ENCODE data around the gene RIMS1. TPM values are rescaled to one million over a fixed set of nuclear protein-coding genes. Genes with fewer than 3 reads are reported as not detected.

Gene RIMS1
- total and polyA plus RNA-seq, 2 of the 13 experiments (the other 11 are each of a cell fraction or from before 2014, with no cell fraction given) = not detected

DNA sequence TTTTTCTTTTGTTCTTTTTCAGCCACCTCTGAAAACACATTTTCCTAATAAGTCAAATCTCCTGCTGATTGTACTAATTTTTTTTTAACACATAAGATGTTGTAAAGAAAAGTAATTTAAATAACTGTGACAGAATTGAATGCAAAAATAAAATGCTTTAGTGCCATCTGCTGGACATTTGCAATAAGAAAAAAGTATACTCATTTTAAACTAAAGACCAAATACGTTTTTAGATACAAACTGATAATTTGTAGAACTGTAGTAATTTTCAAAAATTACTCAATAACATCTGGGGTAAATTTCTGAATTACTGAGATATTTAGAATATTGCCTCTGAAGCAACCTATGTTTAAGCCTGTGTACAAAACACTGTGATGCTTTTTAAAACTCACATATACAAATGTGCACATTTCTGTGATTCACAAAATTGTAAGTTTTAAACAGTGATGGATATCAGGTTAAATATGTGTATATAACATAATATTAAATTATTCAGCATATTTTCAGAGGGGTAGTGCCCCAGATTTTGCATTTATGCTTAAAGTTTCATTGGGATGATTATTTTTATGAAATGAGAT, 198.7 kb downstream of the RIMS1 start (continued):
- 0 out of 2 replicates have a peak, but pooled peaks have one; percentile 24 for TF ChIP-seq CTCF (CRISPR knock-in tag; IDR thresholded peaks at IDR 0.05)
- no peak for TF ChIP-seq ZNF550 (CRISPR knock-in tag; IDR thresholded peaks at IDR 0.05; ENCODE audit: borderline replicate concordance)
- no peak for TF ChIP-seq HOXA9 (CRISPR knock-in tag; IDR thresholded peaks at IDR 0.05; ENCODE audit: borderline replicate concordance)
- no peak for TF ChIP-seq MATR3 (CRISPR knock-in tag; IDR thresholded peaks at IDR 0.05)
- TF ChIP-seq STAG1 (CRISPR knock-in tag; IDR thresholded peaks at IDR 0.05) = peak; percentile 45

DNA sequence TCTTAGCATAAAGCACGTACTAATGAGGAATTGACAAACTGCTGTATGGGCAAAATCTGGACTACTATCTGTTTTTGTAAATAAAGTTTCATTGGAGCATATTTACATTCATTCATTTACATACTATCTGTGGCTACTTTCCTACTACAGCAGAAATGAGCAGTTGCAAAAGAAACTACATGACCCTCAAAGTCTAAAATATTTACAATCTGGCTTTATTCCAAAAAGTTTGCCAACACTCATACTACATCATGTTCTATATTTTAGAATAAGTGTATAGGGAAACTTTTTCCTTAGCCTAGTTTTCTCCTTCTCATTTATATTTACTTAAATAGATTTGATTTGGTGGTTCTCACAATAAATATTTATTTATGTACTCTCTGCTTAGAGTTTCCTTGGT, 208.2 kb downstream of the RIMS1 start:
- ChIA-PET CTCF (ENCODE audit: low intra/inter-chr PET ratio, low total read pairs) (no interaction called here), POLR2A (no interaction called here)
- no peaks in the 10 kb centered on the region for H3K9me3 ChIP-seq (ENCODE audit: low read length)
- FAIRE-seq (no peak), DNase-seq (ENCODE audit: low spot score) (no peak), ATAC-seq (no peak)
- no peak overlapping the region for H2AFZ ChIP-seq (ENCODE audit: low read length)
- TF ChIP-seq ZNF33A (CRISPR knock-in tag; IDR thresholded peaks at IDR 0.05; ENCODE audit: borderline replicate concordance) (no peak), MAFK (conservative IDR thresholded peaks at IDR 0.05 in 1 of 2, IDR thresholded peaks at IDR 0.05 in 1 of 2; ENCODE audit: low read length in 2 of 2) (peak in 1 of 2 experiments; percentile 45; a peak in 3 of 4 replicates)
- H4K20me1 ChIP-seq (ENCODE audit: insufficient read depth, low read length) = no peaks in the 10 kb centered on the region
- H3K4me3 ChIP-seq (replicated peaks in 1 of 3; ENCODE audit: insufficient read depth in 1 of 3, low read depth in 2 of 3, low read length in 3 of 3) = no peak overlapping the region
- H3K36me3 ChIP-seq (replicated peaks in 1 of 2; ENCODE audit: control insufficient read depth in 1 of 2, insufficient read depth in 2 of 2, low read length in 2 of 2) = no peaks in the 10 kb centered on the region
- H3K9ac ChIP-seq (ENCODE audit: insufficient read depth, low read depth, low read length) = no peak overlapping the region
- in situ Hi-C loops (cut with HindIII; ENCODE audit: extremely low pct_ligation_motif_present, low pct_unique_long_range_greater_than_20kb) = loop anchor here (25.0 kb wide), 2 partner anchors 482 to 707 kb away; no protein-coding TSS in a partner anchor
- WGBS (ENCODE audit: low lambda C conversion rate) = 0% methylated on average over 1 of the region's 1 CpG
- no peaks in the 10 kb centered on the region for H3K27me3 ChIP-seq (ENCODE audit: control insufficient read depth in 1 of 2, insufficient read depth in 2 of 2, low read length in 2 of 2)
- H3K4me1 ChIP-seq (ENCODE audit: insufficient read depth, low read length) = no peaks in the 10 kb centered on the region
- no peak overlapping the region for H3K27ac ChIP-seq (ENCODE audit: extremely low read length, insufficient read depth, low read length)
- no TSS peak for BruUV-seq (replicated peaks)
- intact Hi-C loops (cut with micrococcal nuclease; ENCODE audit: unreplicated experiment) = no loop called here
- no peak overlapping the region for H3K4me2 ChIP-seq (ENCODE audit: low read depth, low read length)
- H3K79me2 ChIP-seq (ENCODE audit: insufficient read depth, low read length) = no peaks in the 10 kb centered on the region

Measured in HepG2 (cell line).